HCT116 (cell line): Measurements from ENCODE around the gene LENG9. TPM values are rescaled to one million over a fixed set of nuclear protein-coding genes. Genes with fewer than 3 reads are reported as not detected.

Experiments used
- ATAC-seq: fragments of 200-7000 bp; cut with Tn5 transposase; 2 replicates; pipeline ENCODE4 v1.9.1; 2020; ENCODE audit warnings: mild to moderate bottlenecking, moderate library complexity
- BruUV-seq: library from RNA; stranded (reverse); fragments of 400-500 nt; replicated peaks from 2 replicates; lab custom pipeline; 2021; lab: Mats Ljungman, UMichigan
- CTCF ChIA-PET: fragments of 300-600 bp; sonication (Branson Sonifier 250); formaldehyde crosslinking; loops from one replicate; lab custom pipeline; 2021; ENCODE audit warnings: antibody characterized with exemption; lab: Charles Lee
- POLR2A ChIA-PET: fragments of 300-600, 350-600 bp; sonication (Branson Sonifier 250); formaldehyde crosslinking; loops from one replicate; lab custom pipeline; 2021; ENCODE audit warnings: antibody characterized with exemption; lab: Charles Lee
- RAD21 ChIA-PET, 2 experiments: fragments of 300-600 bp; sonication (Branson Sonifier 250); formaldehyde crosslinking; loops; one replicate each; lab custom pipeline; 2023; ENCODE audit warnings: low total read pairs in 2 of 2; ENCODE audit not compliant: uncharacterized antibody in 2 of 2, unreplicated experiment in 2 of 2, low non-redundant PET in 1 of 2; lab: Charles Lee
- DNase-seq: peaks from one replicate; pipeline ENCODE4 v3.0.0-alpha.2; 2010; ENCODE audit warnings: low read depth, low spot score
- H2AFZ ChIP-seq: fragments of 200-600 bp; shearing (Covaris generic), sonication (generic); 2 replicates; pipeline ENCODE4 v1.6.1; 2017; ENCODE audit warnings: low read depth, mixed run types, mixed read lengths, antibody characterized with exemption, low read length; ENCODE audit not compliant: poor library complexity, severe bottlenecking
- H3K27ac ChIP-seq: 2 replicates; pipeline ENCODE4 v1.5.1; 2012; ENCODE audit warnings: low read depth, low read length
- H3K27me3 ChIP-seq: fragments of 200-600 bp; sonication (generic); 2 replicates; pipeline ENCODE4 v1.6.1; 2016; ENCODE audit warnings: mixed run types, low read length, mixed read lengths; ENCODE audit not compliant: insufficient read depth
- H3K36me3 ChIP-seq, 2 experiments: fragments of 200-500 bp in 1 of 2; fragments of 200-600 bp in 1 of 2; sonication (Bioruptor generic) in 1 of 2; sonication (generic) in 1 of 2; 2 replicates each; pipeline versions ENCODE4 v1.5.1 to v1.6.1; 2014 to 2016; ENCODE audit warnings: low read length in 2 of 2, inconsistent platforms in 1 of 2, mixed read lengths in 1 of 2, mixed run types in 1 of 2; ENCODE audit not compliant: insufficient read depth in 2 of 2, control insufficient read depth in 1 of 2
- H3K4me1 ChIP-seq, 2 experiments: fragments of 200-600 bp in 1 of 2; sonication (generic) in 1 of 2; 2 replicates each; pipeline versions ENCODE4 v1.5.1 to v1.6.1; 2012 to 2017; ENCODE audit warnings: low read length in 2 of 2, inconsistent platforms in 1 of 2, mild to moderate bottlenecking in 1 of 2, mixed read lengths in 1 of 2, mixed run types in 1 of 2, moderate library complexity in 1 of 2; ENCODE audit not compliant: insufficient read depth in 2 of 2, control insufficient read depth in 1 of 2
- H3K4me2 ChIP-seq: fragments of 200-600 bp; sonication (generic); 2 replicates; pipeline ENCODE4 v1.6.1; 2017; ENCODE audit warnings: mixed run types, low read length, mixed read lengths
- H3K4me3 ChIP-seq, 2 experiments: fragments of 200-600 bp in 1 of 2; sonication (generic) in 1 of 2; replicated peaks in 1 of 2; 2 replicates each; pipeline ENCODE4 v1.5.1; 2011 to 2016; ENCODE audit warnings: low read length in 2 of 2, control low read depth in 1 of 2, low read depth in 1 of 2, mild to moderate bottlenecking in 1 of 2, mixed read lengths in 1 of 2, mixed run types in 1 of 2
- H3K79me2 ChIP-seq: fragments of 200-600 bp; sonication (generic); 2 replicates; pipeline ENCODE4 v1.6.1; 2017; ENCODE audit warnings: mild to moderate bottlenecking, mixed run types, low read length, moderate library complexity, mixed read lengths; ENCODE audit not compliant: insufficient read depth
- H3K9ac ChIP-seq: fragments of 200-600 bp; sonication (generic); 2 replicates; pipeline ENCODE4 v1.6.1; 2016; ENCODE audit warnings: low read length, mixed read lengths
- H3K9me2 ChIP-seq: fragments of 200-600 bp; sonication (generic), shearing (Covaris generic); 2 replicates; pipeline ENCODE4 v1.6.1; 2017; ENCODE audit warnings: mixed run types, mild to moderate bottlenecking, moderate library complexity; ENCODE audit not compliant: insufficient read depth
- H3K9me3 ChIP-seq, 2 experiments: fragments of 200-500 bp in 1 of 2; fragments of 200-600 bp in 1 of 2; sonication (Bioruptor generic) in 1 of 2; sonication (generic) in 1 of 2; 2 replicates each; pipeline ENCODE4 v1.6.1; 2014 to 2017; ENCODE audit warnings: low read length in 2 of 2, mixed read lengths in 2 of 2, inconsistent platforms in 1 of 2, low read depth in 1 of 2, mild to moderate bottlenecking in 1 of 2, mixed run types in 1 of 2, moderate library complexity in 1 of 2; ENCODE audit not compliant: control insufficient read depth in 1 of 2, insufficient read depth in 1 of 2
- H4K20me1 ChIP-seq: fragments of 200-600 bp; sonication (generic), shearing (Covaris generic); 2 replicates; pipeline ENCODE4 v1.6.1; 2017; ENCODE audit warnings: mixed run types, mild to moderate bottlenecking, moderate library complexity; ENCODE audit not compliant: insufficient read depth
- CBX3 ChIP-seq: IDR thresholded peaks from 2 replicates; pipeline ENCODE4 v1.6.1; 2012; ENCODE audit warnings: low read depth
- CEBPB ChIP-seq: IDR thresholded peaks from 2 replicates; pipeline ENCODE4 v1.6.1; 2012; ENCODE audit warnings: low read depth
- EZH2phosphoT487 ChIP-seq: fragments of 200-600 bp; IDR thresholded peaks from 2 replicates; pipeline ENCODE4 v1.6.1; 2018; ENCODE audit warnings: antibody characterized with exemption, borderline replicate concordance
- POLR2AphosphoS5 ChIP-seq: IDR thresholded peaks from 2 replicates; pipeline ENCODE4 v1.6.1; 2011; ENCODE audit warnings: mild to moderate bottlenecking, low read depth, low read length, moderate library complexity
- SIN3A ChIP-seq: IDR thresholded peaks from 2 replicates; pipeline ENCODE4 v1.6.1; 2012; ENCODE audit warnings: low read depth
- SP1 ChIP-seq: IDR thresholded peaks from 2 replicates; pipeline ENCODE4 v1.6.1; 2012; ENCODE audit warnings: low read depth
- YY1 ChIP-seq: IDR thresholded peaks from 2 replicates; pipeline ENCODE4 v1.6.1; 2011; ENCODE audit warnings: low read length, low read depth, moderate library complexity, mild to moderate bottlenecking; ENCODE audit not compliant: insufficient replicate concordance; ENCODE audit errors: extremely low read depth
- intact Hi-C: fragments of 100-400 bp; cut with micrococcal nuclease; formaldehyde crosslinking; loops from 2 replicates; pipeline ENCODE4 v1.10.0; 2022
- total RNA-seq: library from RNA; stranded (reverse); gene quantifications from one replicate; pipeline ENCODE4 v1.2.1, GENCODE V29; 2021; ENCODE audit not compliant: unreplicated experiment
- TF ChIP-seq, protein P1 (sequence below): IDR thresholded peaks from 2 replicates; pipeline ENCODE4 v1.6.1; 2012; ENCODE audit warnings: low read depth
- TF ChIP-seq, protein P2 (sequence below): IDR thresholded peaks from 2 replicates; pipeline ENCODE4 v1.6.1; 2012

The LENG9 gene
- total RNA-seq, 1 experiment from 2014 or later, result 9.0 TPM

DNA sequence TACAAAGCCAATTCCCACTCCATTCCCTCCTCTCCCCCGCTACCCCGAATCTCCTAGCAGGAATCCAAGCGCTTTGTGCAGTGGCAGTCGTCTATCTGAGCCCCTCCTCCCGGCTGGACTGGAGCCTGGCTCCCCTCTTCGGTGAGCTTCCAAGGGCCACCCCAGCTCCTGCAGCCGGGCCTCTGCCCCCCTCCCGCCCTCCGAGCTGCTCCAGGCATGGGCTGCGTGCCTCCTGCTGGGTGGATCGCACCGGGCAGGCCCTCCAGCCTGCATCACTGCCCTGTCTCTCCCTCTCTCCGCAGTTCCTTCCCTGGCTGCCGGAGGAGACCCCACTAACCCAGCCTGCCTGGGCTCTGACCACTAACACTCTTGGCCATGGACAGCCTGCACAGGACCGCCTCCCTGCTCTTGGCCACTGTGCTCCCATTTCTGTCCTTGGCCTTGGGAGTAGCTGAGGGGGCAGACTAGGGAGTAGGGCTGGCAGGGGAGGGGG lies 27.5 kb downstream of the LENG9 start (continued):
- TF ChIP-seq YY1, result no peak
- TF ChIP-seq SIN3A, result no peak
- no peak for TF ChIP-seq POLR2AphosphoS5
- TF ChIP-seq CBX3, result no peak
- TF ChIP-seq, protein P1, sequence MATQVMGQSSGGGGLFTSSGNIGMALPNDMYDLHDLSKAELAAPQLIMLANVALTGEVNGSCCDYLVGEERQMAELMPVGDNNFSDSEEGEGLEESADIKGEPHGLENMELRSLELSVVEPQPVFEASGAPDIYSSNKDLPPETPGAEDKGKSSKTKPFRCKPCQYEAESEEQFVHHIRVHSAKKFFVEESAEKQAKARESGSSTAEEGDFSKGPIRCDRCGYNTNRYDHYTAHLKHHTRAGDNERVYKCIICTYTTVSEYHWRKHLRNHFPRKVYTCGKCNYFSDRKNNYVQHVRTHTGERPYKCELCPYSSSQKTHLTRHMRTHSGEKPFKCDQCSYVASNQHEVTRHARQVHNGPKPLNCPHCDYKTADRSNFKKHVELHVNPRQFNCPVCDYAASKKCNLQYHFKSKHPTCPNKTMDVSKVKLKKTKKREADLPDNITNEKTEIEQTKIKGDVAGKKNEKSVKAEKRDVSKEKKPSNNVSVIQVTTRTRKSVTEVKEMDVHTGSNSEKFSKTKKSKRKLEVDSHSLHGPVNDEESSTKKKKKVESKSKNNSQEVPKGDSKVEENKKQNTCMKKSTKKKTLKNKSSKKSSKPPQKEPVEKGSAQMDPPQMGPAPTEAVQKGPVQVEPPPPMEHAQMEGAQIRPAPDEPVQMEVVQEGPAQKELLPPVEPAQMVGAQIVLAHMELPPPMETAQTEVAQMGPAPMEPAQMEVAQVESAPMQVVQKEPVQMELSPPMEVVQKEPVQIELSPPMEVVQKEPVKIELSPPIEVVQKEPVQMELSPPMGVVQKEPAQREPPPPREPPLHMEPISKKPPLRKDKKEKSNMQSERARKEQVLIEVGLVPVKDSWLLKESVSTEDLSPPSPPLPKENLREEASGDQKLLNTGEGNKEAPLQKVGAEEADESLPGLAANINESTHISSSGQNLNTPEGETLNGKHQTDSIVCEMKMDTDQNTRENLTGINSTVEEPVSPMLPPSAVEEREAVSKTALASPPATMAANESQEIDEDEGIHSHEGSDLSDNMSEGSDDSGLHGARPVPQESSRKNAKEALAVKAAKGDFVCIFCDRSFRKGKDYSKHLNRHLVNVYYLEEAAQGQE, result no peak
- no peak for TF ChIP-seq SP1

DNA sequence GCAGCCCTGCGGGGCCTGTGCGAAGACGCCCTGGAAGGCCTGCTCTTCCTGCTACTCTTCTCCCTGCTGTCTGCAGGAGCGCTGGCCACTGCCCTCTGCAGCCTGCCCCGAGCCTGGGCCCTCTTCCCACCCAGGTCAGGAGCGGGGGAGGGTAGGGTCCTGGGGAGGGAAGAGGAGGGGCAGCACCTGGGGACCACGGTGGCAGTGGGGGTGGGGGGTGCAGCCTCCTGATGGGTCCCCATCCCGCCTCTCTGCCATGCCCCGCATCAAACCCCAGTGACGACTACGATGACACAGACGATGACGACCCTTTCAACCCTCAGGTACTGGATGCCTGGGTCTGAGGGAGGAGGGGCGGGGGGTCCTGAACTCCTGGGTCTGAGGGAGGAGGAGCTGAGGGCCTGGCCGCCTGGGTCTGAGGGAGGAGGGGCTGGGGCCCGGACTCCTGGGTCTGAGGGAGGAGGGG lies 28.0 kb downstream of the LENG9 start:
- H3K27ac ChIP-seq, result no peak overlapping the region
- ChIA-PET CTCF (no interaction called here), POLR2A (no interaction called here), RAD21 (no interaction called here)
- no peak overlapping the region for H3K9ac ChIP-seq
- no peak overlapping the region for H3K4me2 ChIP-seq
- BruUV-seq, result no TSS peak
- no peaks in the 10 kb centered on the region for H4K20me1 ChIP-seq
- H3K9me2 ChIP-seq, result no peaks in the 10 kb centered on the region
- peaks cover 0 to 5% of the 10 kb centered on the region in 2 experiments; a peak in 1 of 4 replicates for H3K36me3 ChIP-seq
- intact Hi-C loops, result no loop called here
- no peaks in the 10 kb centered on the region for H3K79me2 ChIP-seq
- DNase-seq (no peak), ATAC-seq (no peak)
- H3K27me3 ChIP-seq, result no peaks in the 10 kb centered on the region
- no peak overlapping the region for H3K4me3 ChIP-seq
- H2AFZ ChIP-seq, result no peak overlapping the region
- TF ChIP-seq EZH2phosphoT487 (no peak), CBX3 (no peak), CEBPB (no peak)
- TF ChIP-seq, protein P2, sequence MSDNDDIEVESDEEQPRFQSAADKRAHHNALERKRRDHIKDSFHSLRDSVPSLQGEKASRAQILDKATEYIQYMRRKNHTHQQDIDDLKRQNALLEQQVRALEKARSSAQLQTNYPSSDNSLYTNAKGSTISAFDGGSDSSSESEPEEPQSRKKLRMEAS, result no peak
- TF ChIP-seq, protein P1, result no peak
- peaks cover 24 to 35% of the 10 kb centered on the region in 2 experiments for H3K4me1 ChIP-seq
- no peaks in the 10 kb centered on the region for H3K9me3 ChIP-seq
